NCI-H2227 treated with DMSO at 0.1 percent for 48 hours (cell line): ENCODE results near the gene TTC16.
"Not testable (repeated sequence)": the region's sequence is repeated elsewhere in the genome, so short reads cannot be mapped to it uniquely, and the experiment has no call there.

Experiments
- DNase-seq: peaks from one replicate; lab custom pipeline; 2025; lab: John Stamatoyannopoulos, UW

Gene TTC16

GRCh38 chr9:127744398-127745110 lies 28.7 kb downstream of the TTC16 start:
- no peak for DNase-seq

GRCh38 chr9:127746959-127747569 lies 31.2 kb downstream of the TTC16 start:
- no peak for DNase-seq

GRCh38 chr9:127749090-127749787 lies 33.4 kb downstream of the TTC16 start:
- DNase-seq: no peak

- no peak for DNase-seq
These were observed 35.6 kb downstream of the TTC16 start for GRCh38 chr9:127751269-127752054.

- DNase-seq: no peak
These were observed 37.3 kb downstream of the TTC16 start for GRCh38 chr9:127753148-127753547.

GRCh38 chr9:127753622-127754021 lies 37.7 kb downstream of the TTC16 start:
- DNase-seq: no peak

- DNase-seq: peak; percentile 65
These were observed 38.5 kb downstream of the TTC16 start for GRCh38 chr9:127754099-127755060.

- peak; percentile 36 for DNase-seq
These were observed 39.5 kb downstream of the TTC16 start for GRCh38 chr9:127755061-127756060.

GRCh38 chr9:127756233-127756632 lies 40.4 kb downstream of the TTC16 start:
- no peak for DNase-seq

GRCh38 chr9:127756776-127757175 lies 40.9 kb downstream of the TTC16 start:
- DNase-seq: not testable (repeated sequence)

- DNase-seq: no peak
These were observed 43.0 kb downstream of the TTC16 start for GRCh38 chr9:127758843-127759242.

GRCh38 chr9:127761061-127761460 lies 45.2 kb downstream of the TTC16 start:
- DNase-seq: no peak

- DNase-seq: no peak
These were observed 45.6 kb downstream of the TTC16 start for GRCh38 chr9:127761491-127761956.

GRCh38 chr9:127762111-127762676 lies 46.3 kb downstream of the TTC16 start:
- DNase-seq: no peak

- no peak for DNase-seq
These were observed 48.1 kb downstream of the TTC16 start for GRCh38 chr9:127763918-127764384.

- DNase-seq: no peak
These were observed 49.5 kb downstream of the TTC16 start for GRCh38 chr9:127765418-127765817.

- no peak for DNase-seq
These were observed 51.5 kb downstream of the TTC16 start for GRCh38 chr9:127767410-127767809.

GRCh38 chr9:127767909-127768331 lies 52.0 kb downstream of the TTC16 start:
- no peak for DNase-seq

GRCh38 chr9:127768698-127769097 lies 52.8 kb downstream of the TTC16 start:
- no peak for DNase-seq
